GM12873 (cell line): Measurements from ENCODE around the gene CRNKL1.

Experiments used
- CTCF ChIP-seq: IDR thresholded peaks from 2 replicates; pipeline ENCODE4 v1.5.1; 2012; ENCODE audit warnings: low read depth, mild to moderate bottlenecking, moderate library complexity, low read length, control low read depth; ENCODE audit not compliant: insufficient read depth; ENCODE audit errors: missing control alignments

CRNKL1 gene

GRCh38 chr20:20076297-20077065 lies 24.2 kb upstream of the CRNKL1 start:
- TF ChIP-seq CTCF = no peak

DNA sequence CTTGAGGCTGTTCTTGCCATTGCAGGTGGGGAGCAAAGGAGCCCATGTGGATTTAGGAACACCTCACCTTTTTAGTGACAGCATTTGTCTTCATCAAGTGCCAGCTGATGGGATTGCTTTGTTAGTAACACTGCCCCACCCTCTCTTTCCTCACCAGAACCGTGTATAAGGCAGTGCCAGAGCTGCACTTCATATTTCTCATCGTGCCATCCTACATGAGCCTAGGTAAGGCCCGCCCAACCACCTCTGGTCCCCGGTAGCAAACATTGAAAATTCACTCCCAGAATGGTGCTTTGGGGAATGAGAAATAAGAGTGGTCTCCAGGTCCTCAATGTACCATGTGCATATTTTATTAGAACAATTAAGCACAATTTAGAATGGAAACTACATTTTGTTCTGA lies 22.8 kb upstream of the CRNKL1 start:
- no peak for TF ChIP-seq CTCF

DNA sequence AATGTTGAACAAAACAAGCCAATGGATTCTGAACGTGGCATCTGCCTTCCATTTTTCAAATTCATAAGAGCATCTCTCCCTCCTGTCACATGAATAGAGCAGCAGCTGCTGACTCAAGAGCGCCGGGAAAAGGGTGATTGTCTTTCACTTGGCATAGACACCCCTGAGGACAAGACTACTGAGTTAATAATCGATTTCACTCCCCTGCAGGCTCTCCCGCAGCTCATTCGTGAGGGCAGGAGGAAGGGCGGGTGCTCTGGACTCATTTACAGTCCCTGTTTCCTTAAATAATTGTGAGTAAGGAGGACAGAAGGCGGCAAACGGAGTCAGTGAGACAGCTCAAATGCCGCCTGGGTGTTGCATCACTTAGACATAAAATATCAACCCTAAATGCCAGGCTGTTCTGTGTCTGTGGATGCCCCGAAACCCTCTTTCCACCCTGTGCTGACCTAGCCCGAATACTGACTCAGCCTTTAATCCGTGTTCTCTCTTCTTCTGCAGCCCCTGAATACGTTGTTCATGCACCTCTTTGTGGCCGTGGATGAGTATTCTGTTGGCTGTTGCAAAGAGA lies 21.6 kb upstream of the CRNKL1 start:
- no peak for TF ChIP-seq CTCF

DNA sequence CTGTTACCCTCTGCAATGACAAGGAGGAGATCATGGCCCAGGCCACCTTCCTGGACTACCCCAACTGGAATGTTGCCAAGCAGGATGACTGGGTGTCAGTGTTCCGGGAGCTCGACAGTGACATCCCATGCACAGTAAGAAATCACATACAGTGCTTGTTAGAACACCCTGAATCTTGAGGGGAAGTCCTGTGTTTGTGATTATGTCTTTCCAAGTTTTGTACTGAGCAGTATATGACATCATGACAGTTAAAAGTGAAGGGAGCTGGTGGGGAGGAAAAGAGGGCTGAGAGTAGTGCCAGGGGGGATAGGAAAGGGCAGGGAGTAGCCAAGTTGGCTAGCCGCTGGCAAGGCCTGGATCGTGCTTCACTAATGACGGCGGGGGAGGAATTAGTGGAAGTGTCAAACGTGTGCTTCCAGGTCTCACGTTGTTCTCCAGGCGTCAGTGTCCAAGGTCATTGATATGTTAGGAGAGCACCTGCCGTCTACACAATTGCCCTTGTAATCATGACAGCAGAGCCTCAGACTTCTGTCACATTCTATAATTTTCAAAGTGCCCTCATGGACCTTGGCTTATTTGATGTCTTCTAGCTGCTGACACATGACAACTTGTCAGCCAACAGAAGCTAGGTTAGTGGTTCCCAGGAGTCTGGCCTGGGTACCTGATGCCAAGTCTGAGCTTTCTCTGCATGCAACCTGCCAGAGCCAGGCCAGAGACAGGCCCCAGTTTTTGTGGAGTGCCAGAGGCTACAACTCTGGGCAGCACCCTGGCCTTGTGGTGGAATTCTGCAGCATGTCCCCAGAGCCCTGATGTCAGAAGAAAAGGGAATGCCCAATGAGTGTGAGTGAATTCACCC lies 18.8 kb upstream of the CRNKL1 start:
- no peak for TF ChIP-seq CTCF

GRCh38 chr20:20065361-20065760 lies 13.1 kb upstream of the CRNKL1 start:
- no peak for TF ChIP-seq CTCF

GRCh38 chr20:20063941-20064702 lies 11.9 kb upstream of the CRNKL1 start:
- TF ChIP-seq CTCF = no peak
